ENCODE data around the gene DHX40. TPM values are rescaled to one million over a fixed set of nuclear protein-coding genes. Genes with fewer than 3 reads are reported as not detected.

Gene DHX40
- total and polyA plus RNA-seq, 2 of the 13 experiments (the other 11 are each of a cell fraction or from before 2014, with no cell fraction given): 22.2 to 37.0 TPM

DNA sequence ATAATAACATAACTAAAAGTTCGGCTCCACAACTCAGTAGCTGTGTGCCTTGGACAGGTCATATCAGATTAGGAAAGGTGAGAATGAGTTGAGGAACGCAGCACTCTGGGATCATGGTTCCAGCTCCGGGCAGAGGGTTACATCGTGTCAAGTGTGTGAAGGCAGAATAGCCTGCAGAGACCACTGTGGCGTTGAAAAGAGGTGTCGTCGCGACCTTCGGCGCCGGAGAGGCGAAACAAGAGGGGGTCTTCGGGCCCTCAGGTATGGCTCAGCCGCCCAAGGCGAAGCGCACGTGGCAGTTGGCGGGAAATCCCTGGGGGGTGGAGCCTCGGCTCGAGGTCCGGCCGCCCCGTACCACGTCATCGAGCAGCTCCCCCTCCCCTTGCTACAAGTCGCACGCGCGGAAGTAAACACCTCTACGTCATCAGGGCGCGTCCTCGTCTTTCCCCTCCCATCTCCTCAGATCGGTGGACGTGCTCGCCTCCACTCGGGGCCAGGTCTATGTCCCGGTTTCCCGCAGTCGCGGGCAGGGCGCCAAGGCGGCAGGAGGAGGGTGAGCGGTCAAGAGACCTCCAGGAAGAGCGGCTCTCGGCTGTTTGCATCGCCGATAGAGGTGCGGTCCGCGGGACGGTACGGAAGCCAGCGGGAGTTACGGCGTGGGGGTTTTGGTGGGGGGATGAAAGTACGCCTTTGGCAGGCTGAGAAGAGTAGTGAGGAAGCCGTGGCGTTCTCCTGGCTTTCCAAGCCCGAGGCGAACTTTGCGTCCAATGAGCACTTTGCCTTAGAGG is at the start of gene DHX40 (continued):
- TF ChIP-seq EED (CRISPR knock-in tag; IDR thresholded peaks at IDR 0.05): peak; percentile 92
- peak; percentile 95 for TF ChIP-seq GABPB1 (CRISPR knock-in tag; IDR thresholded peaks at IDR 0.05)
- TF ChIP-seq ZNF343 (CRISPR knock-in tag; IDR thresholded peaks at IDR 0.05): peak; percentile 98
- peak; percentile 98 for TF ChIP-seq KMT2B (CRISPR knock-in tag; IDR thresholded peaks at IDR 0.05)
- TF ChIP-seq, protein P1, sequence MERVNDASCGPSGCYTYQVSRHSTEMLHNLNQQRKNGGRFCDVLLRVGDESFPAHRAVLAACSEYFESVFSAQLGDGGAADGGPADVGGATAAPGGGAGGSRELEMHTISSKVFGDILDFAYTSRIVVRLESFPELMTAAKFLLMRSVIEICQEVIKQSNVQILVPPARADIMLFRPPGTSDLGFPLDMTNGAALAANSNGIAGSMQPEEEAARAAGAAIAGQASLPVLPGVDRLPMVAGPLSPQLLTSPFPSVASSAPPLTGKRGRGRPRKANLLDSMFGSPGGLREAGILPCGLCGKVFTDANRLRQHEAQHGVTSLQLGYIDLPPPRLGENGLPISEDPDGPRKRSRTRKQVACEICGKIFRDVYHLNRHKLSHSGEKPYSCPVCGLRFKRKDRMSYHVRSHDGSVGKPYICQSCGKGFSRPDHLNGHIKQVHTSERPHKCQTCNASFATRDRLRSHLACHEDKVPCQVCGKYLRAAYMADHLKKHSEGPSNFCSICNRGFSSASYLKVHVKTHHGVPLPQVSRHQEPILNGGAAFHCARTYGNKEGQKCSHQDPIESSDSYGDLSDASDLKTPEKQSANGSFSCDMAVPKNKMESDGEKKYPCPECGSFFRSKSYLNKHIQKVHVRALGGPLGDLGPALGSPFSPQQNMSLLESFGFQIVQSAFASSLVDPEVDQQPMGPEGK (CRISPR knock-in tag; IDR thresholded peaks at IDR 0.05): no peak; the same call in 1 of the 2 replicates
- TF ChIP-seq TOPORS (CRISPR knock-in tag; IDR thresholded peaks at IDR 0.05): peak; percentile 100
- TF ChIP-seq ZMYM4 (CRISPR knock-in tag; IDR thresholded peaks at IDR 0.05): peak; percentile 99
- 0 out of 2 replicates have a peak, but pooled peaks have one; percentile 58 for TF ChIP-seq ZSCAN21 (CRISPR knock-in tag; IDR thresholded peaks at IDR 0.05; ENCODE audit: borderline replicate concordance)
- no peak for TF ChIP-seq MTA3 (CRISPR knock-in tag; IDR thresholded peaks at IDR 0.05)
- no peak for TF ChIP-seq ZNF530 (CRISPR knock-in tag; IDR thresholded peaks at IDR 0.05; ENCODE audit: low read depth)
- peak; percentile 60; the same call in 1 of the 2 replicates for TF ChIP-seq ZNF746 (CRISPR knock-in tag; IDR thresholded peaks at IDR 0.05)
- TF ChIP-seq SP140L (CRISPR knock-in tag; IDR thresholded peaks at IDR 0.05; ENCODE audit: borderline replicate concordance): no peak
- TF ChIP-seq ZNF616 (CRISPR knock-in tag; IDR thresholded peaks at IDR 0.05; ENCODE audit: low read depth): peak; percentile 87; the same call in 1 of the 2 replicates
- no peak for TF ChIP-seq NFRKB (IDR thresholded peaks at IDR 0.05)
- no peak for TF ChIP-seq TBL1XR1 (IDR thresholded peaks at IDR 0.05; ENCODE audit: borderline replicate concordance, low read length, partially characterized antibody)
- peak; percentile 77 for TF ChIP-seq TEAD3 (CRISPR knock-in tag; optimal IDR thresholded peaks at IDR 0.05; ENCODE audit: borderline replicate concordance)
- peak; percentile 64; the same call in 1 of the 2 replicates for TF ChIP-seq ZNF670 (CRISPR knock-in tag; IDR thresholded peaks at IDR 0.05; ENCODE audit: borderline replicate concordance)
- peak; percentile 80 for TF ChIP-seq SRY (CRISPR knock-in tag; IDR thresholded peaks at IDR 0.05)
- no peak for TF ChIP-seq ZNF7 (CRISPR knock-in tag; IDR thresholded peaks at IDR 0.05)
- TF ChIP-seq ZIK1 (CRISPR knock-in tag; IDR thresholded peaks at IDR 0.05; ENCODE audit: borderline replicate concordance, low read depth): peak; percentile 86
- peak; percentile 88 for TF ChIP-seq HOXA5 (CRISPR knock-in tag; IDR thresholded peaks at IDR 0.05)
- no peak for TF ChIP-seq RBM22 (optimal IDR thresholded peaks at IDR 0.05; ENCODE audit: low read length)
- no peak for TF ChIP-seq ZFAT (CRISPR knock-in tag; conservative IDR thresholded peaks at IDR 0.05)
- no peak for TF ChIP-seq HNF1A (IDR thresholded peaks at IDR 0.05; ENCODE audit: low read depth)
- peak; percentile 87 for TF ChIP-seq HNF1A (CRISPR knock-in tag; IDR thresholded peaks at IDR 0.05; ENCODE audit: borderline replicate concordance)

All from HepG2 (cell line).